IMR-90 (cell line): ENCODE measurements around the gene ERCC3. TPM values are rescaled to one million over a fixed set of nuclear protein-coding genes. Genes with fewer than 3 reads are reported as not detected.

Experiments used
- ATAC-seq: fragments of 200-7000 bp; cut with Tn5 transposase; 2 replicates; pipeline ENCODE4 v1.9.1; 2020; ENCODE audit warnings: low read depth, mild to moderate bottlenecking, moderate library complexity
- BruUV-seq: library from RNA; stranded (reverse); fragments of 400-500 nt; replicated peaks from 2 replicates; lab custom pipeline; 2021; lab: Mats Ljungman, UMichigan
- CTCF ChIA-PET: fragments of 300-600 bp; formaldehyde crosslinking; extraction: SDS; loops from one replicate; lab custom pipeline; 2021; ENCODE audit warnings: antibody characterized with exemption; lab: Yijun Ruan, JAX
- POLR2A ChIA-PET: fragments of 300-600 bp; sonication (Branson Sonifier 250); formaldehyde crosslinking; loops from one replicate; lab custom pipeline; 2022; ENCODE audit warnings: antibody characterized with exemption; ENCODE audit not compliant: unreplicated experiment; lab: Charles Lee
- DNase-seq: peaks from one replicate; pipeline ENCODE4 v3.0.0; 2013
- H2AFZ ChIP-seq: replicated peaks from 2 replicates; pipeline ENCODE3; 2013; ENCODE audit warnings: low read length, mild to moderate bottlenecking; ENCODE audit not compliant: poor library complexity
- H2AK5ac ChIP-seq: 2 replicates; pipeline ENCODE4 v1.6.1; 2013; ENCODE audit warnings: low read depth, low read length, inconsistent platforms
- H2AK9ac ChIP-seq: replicated peaks from 2 replicates; pipeline ENCODE3; 2013; ENCODE audit warnings: mild to moderate bottlenecking, low read depth, low read length, moderate library complexity; ENCODE audit not compliant: poor library complexity
- H2BK120ac ChIP-seq: 2 replicates; pipeline ENCODE4 v1.6.1; 2013; ENCODE audit warnings: low read depth, low read length, inconsistent platforms
- H2BK15ac ChIP-seq: 3 replicates; pipeline ENCODE4 v1.6.1; 2013; ENCODE audit warnings: low read depth, low read length, inconsistent platforms
- H2BK20ac ChIP-seq: 2 replicates; pipeline ENCODE4 v1.6.1; 2013; ENCODE audit warnings: low read depth, mild to moderate bottlenecking, inconsistent platforms, low read length, moderate library complexity
- H2BK5ac ChIP-seq: 2 replicates; pipeline ENCODE4 v1.6.1; 2013; ENCODE audit warnings: mild to moderate bottlenecking, low read depth, low read length, inconsistent platforms; ENCODE audit not compliant: poor library complexity, severe bottlenecking
- H3K14ac ChIP-seq: replicated peaks from 2 replicates; pipeline ENCODE4 v1.6.1; 2013; ENCODE audit warnings: low read depth, low read length, inconsistent platforms
- H3K18ac ChIP-seq: 2 replicates; pipeline ENCODE4 v1.6.1; 2013; ENCODE audit warnings: low read depth, low read length, control low read depth
- H3K23ac ChIP-seq: 2 replicates; pipeline ENCODE4 v1.6.1; 2013; ENCODE audit warnings: low read depth, low read length, inconsistent platforms
- H3K27ac ChIP-seq: 2 replicates; pipeline ENCODE4 v1.5.1; 2013; ENCODE audit warnings: mild to moderate bottlenecking, control low read depth, low read length; ENCODE audit not compliant: insufficient read depth
- H3K27me3 ChIP-seq: 2 replicates; pipeline ENCODE4 v1.6.1; 2013; ENCODE audit warnings: low read length; ENCODE audit not compliant: control insufficient read depth, insufficient read depth
- H3K36me3 ChIP-seq: 2 replicates; pipeline ENCODE4 v1.6.1; 2013; ENCODE audit warnings: low read length, mixed read lengths; ENCODE audit not compliant: control insufficient read depth, insufficient read depth
- H3K4ac ChIP-seq: 2 replicates; pipeline ENCODE4 v1.6.1; 2013; ENCODE audit warnings: low read depth, low read length, inconsistent platforms
- H3K4me1 ChIP-seq: 2 replicates; pipeline ENCODE4 v1.6.1; 2013; ENCODE audit warnings: low read length, mixed read lengths; ENCODE audit not compliant: control insufficient read depth, insufficient read depth
- H3K4me2 ChIP-seq: 2 replicates; pipeline ENCODE4 v1.6.1; 2013; ENCODE audit warnings: low read depth, mild to moderate bottlenecking, control low read depth, low read length, moderate library complexity
- H3K4me3 ChIP-seq: 2 replicates; pipeline ENCODE4 v1.5.1; 2013; ENCODE audit warnings: low read depth, mild to moderate bottlenecking, control low read depth, low read length, moderate library complexity; ENCODE audit not compliant: insufficient read depth
- H3K56ac ChIP-seq: 2 replicates; pipeline ENCODE4 v1.6.1; 2013; ENCODE audit warnings: low read length, inconsistent platforms; ENCODE audit not compliant: insufficient read depth; ENCODE audit errors: extremely low read depth
- H3K79me1 ChIP-seq, 2 experiments: 2 replicates each; pipeline ENCODE4 v1.6.1; 2013; ENCODE audit warnings: low read length in 2 of 2, inconsistent platforms in 1 of 2, low read depth in 1 of 2
- H3K9ac ChIP-seq: 2 replicates; pipeline ENCODE4 v1.6.1; 2013; ENCODE audit warnings: low read depth, low read length, control low read depth
- H3K9me1 ChIP-seq: 2 replicates; pipeline ENCODE4 v1.6.1; 2013; ENCODE audit warnings: low read length, inconsistent platforms; ENCODE audit not compliant: insufficient read depth
- H3K9me3 ChIP-seq: 2 replicates; pipeline ENCODE4 v1.6.1; 2013; ENCODE audit warnings: low read length; ENCODE audit not compliant: control insufficient read depth, insufficient read depth
- H4K20me1 ChIP-seq: 2 replicates; pipeline ENCODE4 v1.6.1; 2013; ENCODE audit warnings: low read length, inconsistent platforms; ENCODE audit not compliant: insufficient read depth
- H4K5ac ChIP-seq: 2 replicates; pipeline ENCODE4 v1.6.1; 2013; ENCODE audit warnings: mild to moderate bottlenecking, low read depth, low read length, control low read depth
- H4K8ac ChIP-seq, 2 experiments: 2 replicates each; pipeline ENCODE4 v1.6.1; 2013; ENCODE audit warnings: low read depth in 2 of 2, low read length in 2 of 2, control low read depth in 1 of 2, inconsistent platforms in 1 of 2
- H4K91ac ChIP-seq: 2 replicates; pipeline ENCODE4 v1.6.1; 2013; ENCODE audit warnings: low read depth, low read length, inconsistent platforms; ENCODE audit not compliant: insufficient read depth
- BHLHE40 ChIP-seq: fragments of 150-350 bp; IDR thresholded peaks from 2 replicates; pipeline ENCODE4 v1.6.1; 2016; ENCODE audit warnings: mild to moderate bottlenecking, low read depth, low read length
- CEBPB ChIP-seq: IDR thresholded peaks from 2 replicates; pipeline ENCODE4 v1.6.1; 2012; ENCODE audit warnings: low read depth, low read length, improper control_type of control experiment
- CHD1 ChIP-seq: IDR thresholded peaks from 2 replicates; pipeline ENCODE4 v1.6.1; 2012; ENCODE audit warnings: low read depth, low read length, improper control_type of control experiment
- ELK1 ChIP-seq: fragments of 150-350 bp; IDR thresholded peaks from 2 replicates; pipeline ENCODE4 v1.6.1; 2016; ENCODE audit warnings: low read depth, mild to moderate bottlenecking, low read length, moderate library complexity, borderline replicate concordance
- FOS ChIP-seq: fragments of 150-350 bp; IDR thresholded peaks from 2 replicates; pipeline ENCODE4 v1.6.1; 2016; ENCODE audit warnings: low read depth, low read length
- MAFK ChIP-seq: IDR thresholded peaks from 2 replicates; pipeline ENCODE4 v1.6.1; 2012; ENCODE audit warnings: low read depth, low read length, improper control_type of control experiment
- MAZ ChIP-seq: IDR thresholded peaks from 2 replicates; pipeline ENCODE4 v1.6.1; 2012; ENCODE audit warnings: low read depth, mild to moderate bottlenecking, low read length, improper control_type of control experiment, moderate library complexity, borderline replicate concordance
- MXI1 ChIP-seq: IDR thresholded peaks from 2 replicates; pipeline ENCODE4 v1.6.1; 2012; ENCODE audit warnings: low read depth, mild to moderate bottlenecking, low read length, moderate library complexity, borderline replicate concordance
- NFE2L2 ChIP-seq: fragments of 150-350 bp; IDR thresholded peaks from 2 replicates; pipeline ENCODE4 v1.6.1; 2016; ENCODE audit warnings: low read depth, mild to moderate bottlenecking, low read length
- POLR2A ChIP-seq: IDR thresholded peaks from 2 replicates; pipeline ENCODE4 v1.6.1; 2012; ENCODE audit warnings: mild to moderate bottlenecking, low read depth, low read length
- RAD21 ChIP-seq: IDR thresholded peaks from 2 replicates; pipeline ENCODE4 v1.6.1; 2012; ENCODE audit warnings: low read length, improper control_type of control experiment
- RCOR1 ChIP-seq: IDR thresholded peaks from 2 replicates; pipeline ENCODE4 v1.6.1; 2012; ENCODE audit warnings: mild to moderate bottlenecking, low read length, improper control_type of control experiment; ENCODE audit not compliant: insufficient replicate concordance
- RFX5 ChIP-seq: IDR thresholded peaks from 2 replicates; pipeline ENCODE4 v1.8.0; 2012; ENCODE audit warnings: low read depth, mild to moderate bottlenecking, low read length, moderate library complexity
- SMC3 ChIP-seq: fragments of 150-350 bp; IDR thresholded peaks from 2 replicates; pipeline ENCODE4 v1.6.1; 2016; ENCODE audit warnings: low read depth, mild to moderate bottlenecking, antibody characterized with exemption, low read length, moderate library complexity
- WGBS, 2 experiments: methylation state at CpG; one replicate each; pipeline versions ENCODE4 v1.1.5 to v1.1.7; 2013; ENCODE audit warnings: missing lambda C conversion rate in 2 of 2; ENCODE audit not compliant: insufficient read length in 1 of 2; ENCODE audit errors: extremely low coverage in 2 of 2; 5-methylcytosine and 5-hydroxymethylcytosine counted together
- dilution Hi-C: fragments of 300-500 bp; cut with HindIII; formaldehyde crosslinking; loops from one replicate; pipeline ENCODE4 v1.14.3; 2018; ENCODE audit warnings: low sequenced_read_pairs; ENCODE audit not compliant: unreplicated experiment
- in situ Hi-C: fragments of 300-500 bp; cut with MboI; formaldehyde crosslinking; loops from 3 replicates; pipeline ENCODE4 v1.14.3; 2019; ENCODE audit warnings: low sequenced_read_pairs, inconsistent platforms, mixed read lengths
- intact Hi-C: fragments of 100-400 bp; cut with micrococcal nuclease; formaldehyde crosslinking; loops from 2 replicates; pipeline ENCODE4 v1.10.0; 2022
- polyA plus RNA-seq, 3 experiments: library from polyadenylated mRNA; depleted of rRNA; stranded (reverse); fragments of >200 nt; gene quantifications; 2 replicates each; pipeline ENCODE4 v1.2.3, GENCODE V29; 2012; ENCODE audit warnings: low replicate concordance in 1 of 3
- total RNA-seq: library from RNA; depleted of rRNA; stranded (reverse); fragments of >200 nt; gene quantifications from 2 replicates; pipeline ENCODE4 v1.2.3, GENCODE V29; 2012
- TF ChIP-seq, protein P1 (sequence below): fragments of 150-350 bp; IDR thresholded peaks from 2 replicates; pipeline ENCODE4 v1.6.1; 2017; ENCODE audit warnings: mild to moderate bottlenecking, antibody characterized with exemption, low read length, low read depth
- TF ChIP-seq, protein P2 (sequence below): conservative IDR thresholded peaks from 2 replicates; pipeline ENCODE4 v1.5.1; 2012; ENCODE audit warnings: mild to moderate bottlenecking, low read depth, low read length, improper control_type of control experiment

Gene ERCC3
- total and polyA plus RNA-seq, 2 of the 4 experiments (the other 2 are of a cell fraction), result 43.2 to 52.0 TPM

- no peak overlapping the region for H2BK120ac ChIP-seq
- H3K18ac ChIP-seq, result no peak overlapping the region
- H3K4me1 ChIP-seq, result peaks cover 6% of the 10 kb centered on the region; the same call in 1 of the 2 replicates
- no peak overlapping the region for H3K27ac ChIP-seq
- no peak overlapping the region for H4K5ac ChIP-seq
- peaks cover 23% of the 10 kb centered on the region for H3K27me3 ChIP-seq
- H2AK9ac ChIP-seq, result peak overlapping the region; percentile 47
- DNase-seq (no peak), ATAC-seq (no peak)
- H3K9me1 ChIP-seq, result peaks cover 4% of the 10 kb centered on the region; the same call in 1 of the 2 replicates
- ChIA-PET CTCF (no interaction called here), POLR2A (no interaction called here)
- H2BK5ac ChIP-seq, result no peak overlapping the region
- H3K36me3 ChIP-seq, result no peaks in the 10 kb centered on the region
- no TSS peak for BruUV-seq
- peaks cover 2% of the 10 kb centered on the region; the same call in 1 of the 2 replicates for H3K9me3 ChIP-seq
- TF ChIP-seq, protein P1, sequence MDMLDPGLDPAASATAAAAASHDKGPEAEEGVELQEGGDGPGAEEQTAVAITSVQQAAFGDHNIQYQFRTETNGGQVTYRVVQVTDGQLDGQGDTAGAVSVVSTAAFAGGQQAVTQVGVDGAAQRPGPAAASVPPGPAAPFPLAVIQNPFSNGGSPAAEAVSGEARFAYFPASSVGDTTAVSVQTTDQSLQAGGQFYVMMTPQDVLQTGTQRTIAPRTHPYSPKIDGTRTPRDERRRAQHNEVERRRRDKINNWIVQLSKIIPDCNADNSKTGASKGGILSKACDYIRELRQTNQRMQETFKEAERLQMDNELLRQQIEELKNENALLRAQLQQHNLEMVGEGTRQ, result no peak
- TF ChIP-seq FOS (no peak), POLR2A (no peak), RFX5 (no peak), MXI1 (no peak), CEBPB (no peak), NFE2L2 (no peak), MAZ (no peak), MAFK (no peak), SMC3 (no peak), CHD1 (no peak), RAD21 (no peak), RCOR1 (no peak), ELK1 (no peak), BHLHE40 (no peak)
- TF ChIP-seq, protein P2, sequence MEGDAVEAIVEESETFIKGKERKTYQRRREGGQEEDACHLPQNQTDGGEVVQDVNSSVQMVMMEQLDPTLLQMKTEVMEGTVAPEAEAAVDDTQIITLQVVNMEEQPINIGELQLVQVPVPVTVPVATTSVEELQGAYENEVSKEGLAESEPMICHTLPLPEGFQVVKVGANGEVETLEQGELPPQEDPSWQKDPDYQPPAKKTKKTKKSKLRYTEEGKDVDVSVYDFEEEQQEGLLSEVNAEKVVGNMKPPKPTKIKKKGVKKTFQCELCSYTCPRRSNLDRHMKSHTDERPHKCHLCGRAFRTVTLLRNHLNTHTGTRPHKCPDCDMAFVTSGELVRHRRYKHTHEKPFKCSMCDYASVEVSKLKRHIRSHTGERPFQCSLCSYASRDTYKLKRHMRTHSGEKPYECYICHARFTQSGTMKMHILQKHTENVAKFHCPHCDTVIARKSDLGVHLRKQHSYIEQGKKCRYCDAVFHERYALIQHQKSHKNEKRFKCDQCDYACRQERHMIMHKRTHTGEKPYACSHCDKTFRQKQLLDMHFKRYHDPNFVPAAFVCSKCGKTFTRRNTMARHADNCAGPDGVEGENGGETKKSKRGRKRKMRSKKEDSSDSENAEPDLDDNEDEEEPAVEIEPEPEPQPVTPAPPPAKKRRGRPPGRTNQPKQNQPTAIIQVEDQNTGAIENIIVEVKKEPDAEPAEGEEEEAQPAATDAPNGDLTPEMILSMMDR, result no peak
- H2BK15ac ChIP-seq, result no peak overlapping the region
- dilution Hi-C loops, result no loop called here
- H4K20me1 ChIP-seq, result peaks cover 5% of the 10 kb centered on the region
- WGBS, 2 experiments, result no CpG with 5 or more reads among the region's 9 CpGs
- H4K91ac ChIP-seq, result no peak overlapping the region
- no peak overlapping the region for H3K56ac ChIP-seq
- in situ Hi-C loops, result no loop called here
- H4K8ac ChIP-seq, result no peak overlapping the region
- 0 out of 2 replicates have a peak overlapping the region, but pooled peaks have one; percentile 17 for H3K4ac ChIP-seq
- H2AFZ ChIP-seq, result no peak overlapping the region
- no peak overlapping the region for H3K14ac ChIP-seq
- H2AK5ac ChIP-seq, result no peak overlapping the region
- no peak overlapping the region for H2BK20ac ChIP-seq
- intact Hi-C loops, result loop anchor here (1.0 kb wide), 1 partner anchor 182 kb away; no protein-coding TSS in a partner anchor
- no peak overlapping the region for H3K23ac ChIP-seq
- no peaks in the 10 kb centered on the region for H3K79me1 ChIP-seq
- H3K9ac ChIP-seq, result no peak overlapping the region
- H3K4me3 ChIP-seq, result no peak overlapping the region
- H3K4me2 ChIP-seq, result peak overlapping the region; percentile 84
These were observed 67.8 kb downstream of the ERCC3 start for GRCh38 chr2:127226132-127226519.
